CD8-positive, alpha-beta memory T cell (primary cell): ENCODE results near the gene VEGFB. TPM values are rescaled to one million over a fixed set of nuclear protein-coding genes. Genes with fewer than 3 reads are reported as not detected.
A peak's percentile ranks its signal among the peaks of the same experiment; 100 is the strongest.

ENCODE experiments used
- CTCF ChIA-PET: fragments of 350-600 bp; sonication (Branson Sonifier 250); formaldehyde crosslinking; loops from one replicate; lab custom pipeline; 2021; ENCODE audit warnings: antibody characterized with exemption; lab: Charles Lee
- POLR2A ChIA-PET: fragments of 350-600 bp; sonication (Branson Sonifier 250); formaldehyde crosslinking; loops from one replicate; lab custom pipeline; 2021; ENCODE audit warnings: antibody characterized with exemption; lab: Charles Lee
- DNase-seq, 5 donors: peaks; one replicate each; pipeline versions ENCODE4 v3.0.0 to v3.0.0-alpha.2; 2020 to 2022; ENCODE audit warnings: mixed read lengths in 1 of 5
- H3K27ac ChIP-seq: one replicate; pipeline ENCODE4 v1.7.0; 2013; ENCODE audit warnings: low read depth, mild to moderate bottlenecking, low read length, moderate library complexity
- H3K27me3 ChIP-seq: 2 replicates; pipeline ENCODE4 v1.7.0; 2013; ENCODE audit warnings: low read length, mild to moderate bottlenecking; ENCODE audit not compliant: insufficient read depth, poor library complexity, severe bottlenecking
- H3K36me3 ChIP-seq: 2 replicates; pipeline ENCODE4 v1.7.0; 2013; ENCODE audit warnings: mild to moderate bottlenecking, low read length, moderate library complexity; ENCODE audit not compliant: insufficient read depth
- H3K4me1 ChIP-seq: 2 replicates; pipeline ENCODE4 v1.7.0; 2013; ENCODE audit warnings: mild to moderate bottlenecking, low read length, moderate library complexity; ENCODE audit not compliant: insufficient read depth
- H3K4me3 ChIP-seq: 2 replicates; pipeline ENCODE4 v1.7.0; 2013; ENCODE audit warnings: mild to moderate bottlenecking, low read length
- H3K9me3 ChIP-seq: 2 replicates; pipeline ENCODE4 v1.7.0; 2013; ENCODE audit warnings: mild to moderate bottlenecking, low read length
- H3K27ac Mint-ChIP-seq, 8 donors: one replicate each; pipeline ENCODE4 v1.8.0; 2020 to 2021; ENCODE audit warnings: mixed read lengths in 8 of 8, mild to moderate bottlenecking in 6 of 8, inconsistent platforms in 3 of 8, moderate library complexity in 3 of 8
- H3K27me3 Mint-ChIP-seq, 2 donors: one replicate each; pipeline ENCODE4 v1.8.0; 2020 to 2021; ENCODE audit warnings: mixed read lengths in 2 of 2, mild to moderate bottlenecking in 1 of 2, moderate library complexity in 1 of 2
- H3K36me3 Mint-ChIP-seq, 3 donors: one replicate each; pipeline ENCODE4 v1.8.0; 2020 to 2021; ENCODE audit warnings: mixed read lengths in 3 of 3, inconsistent platforms in 1 of 3, mild to moderate bottlenecking in 1 of 3
- H3K4me1 Mint-ChIP-seq, 3 donors: one replicate each; pipeline ENCODE4 v1.8.0; 2020 to 2021; ENCODE audit warnings: mixed read lengths in 3 of 3, inconsistent platforms in 1 of 3, mild to moderate bottlenecking in 1 of 3
- H3K4me3 Mint-ChIP-seq, 7 donors: one replicate each; pipeline ENCODE4 v1.8.0; 2020 to 2021; ENCODE audit warnings: mixed read lengths in 7 of 7, mild to moderate bottlenecking in 6 of 7, moderate library complexity in 4 of 7, inconsistent platforms in 2 of 7
- H3K9me3 Mint-ChIP-seq, 5 donors: one replicate each; pipeline ENCODE4 v1.8.0; 2020 to 2022; ENCODE audit warnings: mixed read lengths in 5 of 5, mild to moderate bottlenecking in 3 of 5, moderate library complexity in 2 of 5, inconsistent platforms in 1 of 5
- polyA plus RNA-seq: library from polyadenylated mRNA; unstranded; fragments of 300-500 nt; fragmentation: Illumina TruSeq; gene quantifications from one replicate; pipeline ENCODE4 v1.2.3, GENCODE V29; 2021
- total RNA-seq, 2 experiments: library from RNA; stranded (reverse); gene quantifications; one replicate each; pipeline ENCODE4 v1.2.3, GENCODE V29; 2021

VEGFB gene
- 10 to 100 TPM; 71.9 to 77.0 TPM for total RNA-seq
- 19.0 TPM for polyA plus RNA-seq

GRCh38 chr11:64233913-64234586 is at the start of gene VEGFB:
VEGFB (plus strand) TSS chr11:64234584; CDS start chr11:64234834, 250 bp downstream.
- peak within 1 kb of the TSS; percentile 49 for H3K27ac ChIP-seq
- ChIA-PET CTCF (interaction anchor here (1.0 to 3.2 kb wide), 3 partner anchors 27 to 67 kb away, joined by 3 to 11 read pairs (median 6); partner anchors contain the start of gene FERMT3), POLR2A (interaction anchor here (2.5 kb wide), 1 partner anchor 12 kb away, joined by 8 read pairs; the partner anchor contains the start of gene PPP1R14B)
- H3K4me3 ChIP-seq: peak within 1 kb of the TSS; percentile 67
- peak within 1 kb of the TSS; percentile 75 to 96 (median 89) for H3K27ac Mint-ChIP-seq
- no peaks in the 10 kb centered on the region for H3K36me3 ChIP-seq
- H3K27me3 Mint-ChIP-seq: peaks cover 0 to 2% of the 10 kb centered on the region in 2 donors
- H3K9me3 ChIP-seq: no peaks in the 10 kb centered on the region
- peaks cover 44% of the 10 kb centered on the region for H3K4me1 ChIP-seq
- H3K9me3 Mint-ChIP-seq: no peaks in the 10 kb centered on the region
- H3K4me3 Mint-ChIP-seq: peak within 1 kb of the TSS; percentile 78 to 97 (median 83)
- H3K36me3 Mint-ChIP-seq: peaks cover 0 to 28% (median 0%) of the 10 kb centered on the region in 3 donors
- H3K4me1 Mint-ChIP-seq: peaks cover 27 to 62% (median 41%) of the 10 kb centered on the region in 3 donors
- no peaks in the 10 kb centered on the region for H3K27me3 ChIP-seq
- peak; percentile 65 to 82 (median 70) for DNase-seq

DNA sequence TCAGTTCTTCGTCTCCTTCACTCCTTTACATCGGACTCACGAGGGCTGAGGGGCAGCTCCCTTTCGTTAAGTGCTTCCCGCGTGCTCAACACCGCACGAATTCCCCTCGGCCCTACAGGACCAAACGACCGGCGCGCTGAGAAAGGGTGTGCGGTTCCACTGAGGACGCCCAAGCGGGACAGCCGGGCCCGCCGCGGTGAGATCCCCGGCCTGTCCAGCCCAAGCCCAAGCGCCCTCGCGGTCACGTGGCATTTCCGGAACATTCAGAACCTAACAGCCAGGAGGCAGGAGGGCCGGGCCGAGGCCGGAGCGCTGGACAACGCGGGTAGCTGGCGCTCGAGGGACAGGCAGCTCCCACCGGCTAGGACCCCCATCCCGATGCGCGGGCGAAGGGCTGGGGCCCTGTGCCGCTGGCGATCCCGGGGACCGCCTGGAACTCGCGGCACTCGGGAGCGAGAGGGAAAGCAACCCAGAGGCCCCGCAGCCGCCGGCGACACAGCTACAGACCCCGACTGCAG is 49.1 kb upstream of the VEGFB start:
- peaks cover 26 to 44% (median 26%) of the 10 kb centered on the region in 3 donors for H3K4me1 Mint-ChIP-seq
- ChIA-PET CTCF (interaction anchor here (0.6 to 2.5 kb wide), 15 partner anchors 10 to 660 kb away, joined by 3 to 15 read pairs (median 4); partner anchors contain the start of genes COX8A, FERMT3, NUDT22 and TRMT112), POLR2A (interaction anchor here (0.6 to 4.9 kb wide), 15 partner anchors 20 to 347 kb away, joined by 3 to 53 read pairs (median 6); partner anchors contain the start of genes BAD, FERMT3, FKBP2 and MACROD1)

GRCh38 chr11:64185693-64186491 is 48.5 kb upstream of the VEGFB start, which contains the start of gene STIP1:
STIP1 (plus strand) TSS chr11:64186171; CDS start chr11:64186262, 91 bp downstream.
- H3K27me3 Mint-ChIP-seq: peaks cover 0 to 5% of the 10 kb centered on the region in 2 donors
- ChIA-PET CTCF (interaction anchor here (0.6 to 2.5 kb wide), 14 partner anchors 10 to 660 kb away, joined by 3 to 15 read pairs (median 4); partner anchors contain the start of genes COX8A, FERMT3, NUDT22 and TRMT112), POLR2A (interaction anchor here (0.6 to 4.9 kb wide), 15 partner anchors 20 to 384 kb away, joined by 3 to 53 read pairs (median 6); partner anchors contain the start of genes BAD, DNAJC4, FERMT3 and FKBP2)
- H3K36me3 Mint-ChIP-seq: peaks cover 0 to 16% (median 0%) of the 10 kb centered on the region in 3 donors
- H3K27ac Mint-ChIP-seq: peak within 1 kb of the TSS; percentile 83 to 99 (median 96)
- no peaks in the 10 kb centered on the region for H3K27me3 ChIP-seq
- peak within 1 kb of the TSS in 5 of 7 donors; percentile 89 to 100 (median 94) for H3K4me3 Mint-ChIP-seq
- H3K9me3 Mint-ChIP-seq: no peaks in the 10 kb centered on the region
- H3K36me3 ChIP-seq: no peaks in the 10 kb centered on the region
- H3K4me1 ChIP-seq: peaks cover 32% of the 10 kb centered on the region
- peak within 1 kb of the TSS; percentile 76 for H3K27ac ChIP-seq
- peak; percentile 96 to 100 (median 99) for DNase-seq
- peak within 1 kb of the TSS; percentile 76 for H3K4me3 ChIP-seq
- H3K9me3 ChIP-seq: no peaks in the 10 kb centered on the region
- H3K4me1 Mint-ChIP-seq: peaks cover 28 to 48% (median 32%) of the 10 kb centered on the region in 3 donors

More for the DNA sequence above, 49.1 kb upstream of the VEGFB start:
- H3K27me3 ChIP-seq: no peaks in the 10 kb centered on the region
- Mint-ChIP-seq H3K9me3 (no peaks in the 10 kb centered on the region), H3K36me3 (peaks cover 0 to 12% (median 0%) of the 10 kb centered on the region in 3 donors), H3K27me3 (peaks cover 0 to 5% of the 10 kb centered on the region in 2 donors), H3K27ac (peak overlapping the region; percentile 83 to 99 (median 94)), H3K4me3 (peak overlapping the region in 5 of 7 donors; percentile 89 to 100 (median 94))
- H3K27ac ChIP-seq: peak overlapping the region; percentile 76
- H3K9me3 ChIP-seq: no peaks in the 10 kb centered on the region
- peak overlapping the region; percentile 76 for H3K4me3 ChIP-seq
- no peak for DNase-seq
- H3K4me1 ChIP-seq: peaks cover 33% of the 10 kb centered on the region
- no peaks in the 10 kb centered on the region for H3K36me3 ChIP-seq

GRCh38 chr11:64186492-64187165 is 47.8 kb upstream of the VEGFB start:
- no peak overlapping the region for H3K4me3 ChIP-seq
- no peaks in the 10 kb centered on the region for H3K36me3 ChIP-seq
- H3K27ac Mint-ChIP-seq: peak overlapping the region in 1 of 8 donors; percentile 83
- H3K4me1 ChIP-seq: peaks cover 26% of the 10 kb centered on the region
- H3K9me3 Mint-ChIP-seq: no peaks in the 10 kb centered on the region
- no peaks in the 10 kb centered on the region for H3K9me3 ChIP-seq
- POLR2A ChIA-PET: interaction anchor here (0.6 to 4.9 kb wide), 11 partner anchors 19 to 385 kb away, joined by 3 to 53 read pairs (median 6); partner anchors contain the start of genes BAD, DNAJC4, FERMT3 and FKBP2
- peak in 3 of 5 donors; percentile 26 to 54 (median 45) for DNase-seq
- H3K4me1 Mint-ChIP-seq: peaks cover 28 to 45% (median 32%) of the 10 kb centered on the region in 3 donors
- H3K36me3 Mint-ChIP-seq: peaks cover 0 to 16% (median 0%) of the 10 kb centered on the region in 3 donors
- peaks cover 0 to 5% of the 10 kb centered on the region in 2 donors for H3K27me3 Mint-ChIP-seq
- H3K4me3 Mint-ChIP-seq: no peak overlapping the region
- H3K27ac ChIP-seq: no peak overlapping the region
- H3K27me3 ChIP-seq: no peaks in the 10 kb centered on the region
- CTCF ChIA-PET: interaction anchor here (0.9 to 4.0 kb wide), 15 partner anchors 11 to 186 kb away, joined by 3 to 34 read pairs (median 5); partner anchors contain the start of genes FERMT3, NUDT22 and TRPT1

- no peak overlapping the region for H3K4me3 ChIP-seq
- POLR2A ChIA-PET: no interaction called here
- Mint-ChIP-seq H3K36me3 (peaks cover 13 to 65% (median 14%) of the 10 kb centered on the region in 3 donors), H3K27me3 (no peaks in the 10 kb centered on the region), H3K9me3 (no peaks in the 10 kb centered on the region), H3K27ac (peak overlapping the region in 4 of 8 donors; percentile 14 to 35 (median 18)), H3K4me1 (peaks cover 14 to 31% (median 29%) of the 10 kb centered on the region in 3 donors), H3K4me3 (no peak overlapping the region)
- H3K9me3 ChIP-seq: no peaks in the 10 kb centered on the region
- no peaks in the 10 kb centered on the region for H3K27me3 ChIP-seq
- CTCF ChIA-PET: interaction anchor here (1.3 to 1.4 kb wide), 2 partner anchors 14 to 112 kb away, joined by 4 read pairs; partner anchors contain the start of gene FERMT3
- H3K27ac ChIP-seq: no peak overlapping the region
- DNase-seq: no peak
- H3K4me1 ChIP-seq: peaks cover 19% of the 10 kb centered on the region
- peaks cover 49% of the 10 kb centered on the region for H3K36me3 ChIP-seq
Observed at GRCh38 chr11:64192434-64192833, 42.0 kb upstream of the VEGFB start.

GRCh38 chr11:64196626-64197025 is 37.8 kb upstream of the VEGFB start:
- Histone ChIP-seq H3K4me3 (no peak overlapping the region), H3K36me3 (peaks cover 68% of the 10 kb centered on the region), H3K4me1 (peaks cover 5% of the 10 kb centered on the region), H3K27me3 (no peaks in the 10 kb centered on the region), H3K27ac (no peak overlapping the region), H3K9me3 (no peaks in the 10 kb centered on the region)
- ChIA-PET CTCF (interaction anchor here (2.4 to 2.6 kb wide), 2 partner anchors 9 to 104 kb away, joined by 5 to 11 read pairs; partner anchors contain the start of gene FERMT3), POLR2A (interaction anchor here (0.6 kb wide), 1 partner anchor 11 kb away, joined by 3 read pairs; no protein-coding TSS in a partner anchor)
- Mint-ChIP-seq H3K4me3 (no peak overlapping the region), H3K27me3 (no peaks in the 10 kb centered on the region), H3K9me3 (no peaks in the 10 kb centered on the region), H3K4me1 (peaks cover 5 to 13% (median 13%) of the 10 kb centered on the region in 3 donors), H3K27ac (peak overlapping the region in 3 of 8 donors; percentile 19 to 52 (median 19)), H3K36me3 (peaks cover 19 to 86% (median 20%) of the 10 kb centered on the region in 3 donors)
- DNase-seq: no peak
